Neuronal stem cell (in vitro differentiated cells): ENCODE data around the gene PSMD11.

Source experiments
- DNase-seq: peaks from one replicate; pipeline ENCODE4 v3.0.0-alpha.2; 2013; ENCODE audit warnings: low spot score
- H2AFZ ChIP-seq: one replicate; pipeline ENCODE4 v1.6.1; 2013; ENCODE audit warnings: mild to moderate bottlenecking, low read length, inconsistent platforms
- H2AK5ac ChIP-seq: 2 replicates; pipeline ENCODE4 v1.6.1; 2013; ENCODE audit warnings: low read depth, mild to moderate bottlenecking, inconsistent platforms, low read length, moderate library complexity, mixed read lengths
- H2BK120ac ChIP-seq: 2 replicates; pipeline ENCODE4 v1.6.1; 2013; ENCODE audit warnings: low read depth, mild to moderate bottlenecking, inconsistent platforms, low read length, moderate library complexity, mixed read lengths
- H2BK12ac ChIP-seq: one replicate; pipeline ENCODE4 v1.6.1; 2013; ENCODE audit warnings: low read length, inconsistent platforms
- H2BK15ac ChIP-seq: 2 replicates; pipeline ENCODE4 v1.6.1; 2013; ENCODE audit warnings: mild to moderate bottlenecking, low read length, inconsistent platforms, mixed read lengths
- H2BK5ac ChIP-seq: one replicate; pipeline ENCODE4 v1.6.1; 2013; ENCODE audit warnings: inconsistent platforms, mild to moderate bottlenecking, low read length, moderate library complexity
- H3K14ac ChIP-seq: one replicate; pipeline ENCODE4 v1.6.1; 2013; ENCODE audit warnings: low read length, inconsistent platforms
- H3K18ac ChIP-seq: 2 replicates; pipeline ENCODE4 v1.6.1; 2013; ENCODE audit warnings: low read length, inconsistent platforms
- H3K23ac ChIP-seq: 2 replicates; pipeline ENCODE4 v1.6.1; 2013; ENCODE audit warnings: low read depth, mild to moderate bottlenecking, mixed read lengths, low read length, inconsistent platforms; ENCODE audit not compliant: poor library complexity
- H3K27ac ChIP-seq: replicated peaks from 3 replicates; pipeline ENCODE4 v1.5.1; 2013; ENCODE audit warnings: low read length, inconsistent platforms
- H3K27me3 ChIP-seq, 3 experiments: 2 replicates each; pipeline ENCODE4 v1.6.1; 2013; ENCODE audit warnings: low read length in 3 of 3, mild to moderate bottlenecking in 2 of 3, inconsistent platforms in 1 of 3, low read depth in 1 of 3, mixed read lengths in 1 of 3, moderate library complexity in 1 of 3; ENCODE audit not compliant: control insufficient read depth in 3 of 3, insufficient read depth in 3 of 3
- H3K36me3 ChIP-seq, 2 donors: replicated peaks in 1 of 2; 2 replicates each; pipeline ENCODE4 v1.6.1; 2013; ENCODE audit warnings: low read length in 2 of 2; ENCODE audit not compliant: control insufficient read depth in 2 of 2, insufficient read depth in 2 of 2
- H3K4ac ChIP-seq: 2 replicates; pipeline ENCODE4 v1.6.1; 2013; ENCODE audit warnings: inconsistent platforms, mild to moderate bottlenecking, low read length, moderate library complexity
- H3K4me1 ChIP-seq, 2 donors: 1 replicate in 1 of 2; 2 replicates in 1 of 2; pipeline ENCODE4 v1.6.1; 2013; ENCODE audit warnings: low read length in 2 of 2, low read depth in 1 of 2; ENCODE audit not compliant: control insufficient read depth in 2 of 2, insufficient read depth in 1 of 2
- H3K4me2 ChIP-seq: one replicate; pipeline ENCODE4 v1.6.1; 2013; ENCODE audit warnings: mild to moderate bottlenecking, low read length, inconsistent platforms; ENCODE audit not compliant: insufficient read depth, poor library complexity, severe bottlenecking
- H3K4me3 ChIP-seq, 2 donors: 2 replicates each; pipeline ENCODE4 v1.5.1; 2013; ENCODE audit warnings: low read length in 2 of 2, mild to moderate bottlenecking in 2 of 2, inconsistent platforms in 1 of 2, moderate library complexity in 1 of 2
- H3K79me1 ChIP-seq: one replicate; pipeline ENCODE4 v1.6.1; 2013; ENCODE audit warnings: low read depth, mild to moderate bottlenecking, inconsistent platforms, low read length, moderate library complexity
- H3K9ac ChIP-seq: one replicate; pipeline ENCODE4 v1.6.1; 2013; ENCODE audit warnings: mild to moderate bottlenecking, low read depth, low read length, inconsistent platforms; ENCODE audit not compliant: poor library complexity
- H3K9me3 ChIP-seq, 2 donors: replicated peaks in 1 of 2; 2 replicates each; pipeline versions ENCODE3 to v1.6.1; 2013; ENCODE audit warnings: low read length in 2 of 2, mild to moderate bottlenecking in 2 of 2, inconsistent platforms in 1 of 2, low read depth in 1 of 2, mixed read lengths in 1 of 2, moderate library complexity in 1 of 2; ENCODE audit not compliant: control insufficient read depth in 2 of 2, insufficient read depth in 1 of 2
- H4K8ac ChIP-seq: one replicate; pipeline ENCODE4 v1.6.1; 2013; ENCODE audit warnings: low read depth, mild to moderate bottlenecking, inconsistent platforms, low read length, moderate library complexity
- H4K91ac ChIP-seq: one replicate; pipeline ENCODE4 v1.6.1; 2013; ENCODE audit warnings: low read length, low read depth, mild to moderate bottlenecking, inconsistent platforms; ENCODE audit not compliant: poor library complexity
- WGBS, 2 donors: extraction: QIAGEN DNeasy Blood & Tissue Kit; methylation state at CpG; one replicate each; pipeline ENCODE4 v1.1.7; 2013; ENCODE audit warnings: missing lambda C conversion rate in 2 of 2, mixed read lengths in 1 of 2; ENCODE audit not compliant: insufficient read length in 2 of 2, insufficient replicate concordance in 1 of 2; ENCODE audit errors: extremely low coverage in 2 of 2; 5-methylcytosine and 5-hydroxymethylcytosine counted together

PSMD11 gene

GRCh38 chr17:32452281-32452680 is 8.0 kb downstream of the PSMD11 start:
- peaks cover 31 to 95% of the 10 kb centered on the region in 2 donors for H3K36me3 ChIP-seq
- no CpG with 5 or more reads among the region's 1 CpG for WGBS, 2 donors
- no peak for DNase-seq

GRCh38 chr17:32453370-32453769 is 9.1 kb downstream of the PSMD11 start:
- no peak overlapping the region for H2BK15ac ChIP-seq
- H2BK12ac ChIP-seq: no peak overlapping the region
- no peak overlapping the region for H2BK120ac ChIP-seq
- H3K18ac ChIP-seq: no peak overlapping the region
- no peak overlapping the region for H2AFZ ChIP-seq
- H3K9me3 ChIP-seq: no peaks in the 10 kb centered on the region
- H3K4me2 ChIP-seq: no peak overlapping the region
- H3K27me3 ChIP-seq: no peaks in the 10 kb centered on the region
- no peak overlapping the region for H3K14ac ChIP-seq
- no peaks in the 10 kb centered on the region for H3K4me1 ChIP-seq
- H4K91ac ChIP-seq: no peak overlapping the region
- H3K36me3 ChIP-seq: peaks cover 37 to 93% of the 10 kb centered on the region in 2 donors
- H3K4me3 ChIP-seq: no peak overlapping the region
- WGBS, 2 donors: no CpG with 5 or more reads among the region's 2 CpGs
- peaks cover 3% of the 10 kb centered on the region for H3K79me1 ChIP-seq
- H3K27ac ChIP-seq: no peak overlapping the region
- no peak for DNase-seq
- no peak overlapping the region for H3K9ac ChIP-seq
- H2AK5ac ChIP-seq: no peak overlapping the region
- H2BK5ac ChIP-seq: no peak overlapping the region
- no peak overlapping the region for H3K23ac ChIP-seq
- no peak overlapping the region for H3K4ac ChIP-seq
- H4K8ac ChIP-seq: no peak overlapping the region

More at GRCh38 chr17:32452281-32452680, 8.0 kb downstream of the PSMD11 start:
- no peak overlapping the region for H3K9ac ChIP-seq
- H2BK120ac ChIP-seq: no peak overlapping the region
- H4K8ac ChIP-seq: no peak overlapping the region
- H3K27ac ChIP-seq: no peak overlapping the region
- H3K14ac ChIP-seq: no peak overlapping the region
- H2AFZ ChIP-seq: no peak overlapping the region
- no peak overlapping the region for H3K23ac ChIP-seq
- H2AK5ac ChIP-seq: no peak overlapping the region
- no peaks in the 10 kb centered on the region for H3K4me1 ChIP-seq
- H3K4me2 ChIP-seq: no peak overlapping the region
- peaks cover 3% of the 10 kb centered on the region for H3K79me1 ChIP-seq
- H4K91ac ChIP-seq: no peak overlapping the region
- H3K18ac ChIP-seq: no peak overlapping the region
- H2BK12ac ChIP-seq: no peak overlapping the region
- H3K4me3 ChIP-seq: no peak overlapping the region
- no peaks in the 10 kb centered on the region for H3K27me3 ChIP-seq
- H2BK15ac ChIP-seq: no peak overlapping the region
- no peak overlapping the region for H3K4ac ChIP-seq
- H3K9me3 ChIP-seq: no peaks in the 10 kb centered on the region
- no peak overlapping the region for H2BK5ac ChIP-seq

DNA sequence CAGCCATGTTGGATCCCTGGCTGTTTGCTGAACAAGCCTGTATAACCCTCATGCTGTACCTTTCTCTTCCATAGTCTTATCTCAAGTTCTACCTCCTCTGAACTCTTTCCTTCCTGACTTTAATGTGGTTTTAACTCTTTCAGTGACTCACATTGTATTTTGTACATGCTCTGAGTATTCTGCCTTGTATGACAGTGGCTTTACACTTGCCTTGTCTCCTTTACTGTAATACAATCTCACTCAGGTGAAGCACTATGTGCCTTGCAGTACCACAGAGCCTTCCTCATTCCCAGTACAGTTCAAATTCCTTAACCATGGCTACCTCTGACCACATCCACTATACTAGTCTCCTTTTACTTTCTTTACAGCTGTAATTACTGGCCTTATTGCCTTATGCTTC is 14.1 kb downstream of the PSMD11 start:
- Histone ChIP-seq H3K36me3 (peaks cover 37 to 91% of the 10 kb centered on the region in 2 donors), H3K4me2 (no peak overlapping the region), H3K18ac (no peak overlapping the region), H2BK15ac (no peak overlapping the region), H3K79me1 (no peaks in the 10 kb centered on the region), H3K4me1 (no peaks in the 10 kb centered on the region), H3K27ac (no peak overlapping the region), H3K14ac (no peak overlapping the region), H3K23ac (no peak overlapping the region), H3K9ac (no peak overlapping the region), H2BK120ac (no peak overlapping the region), H3K9me3 (no peaks in the 10 kb centered on the region), H4K91ac (no peak overlapping the region), H2AFZ (no peak overlapping the region), H3K4me3 (no peak overlapping the region), H2BK5ac (no peak overlapping the region), H4K8ac (no peak overlapping the region), H2BK12ac (no peak overlapping the region), H3K4ac (no peak overlapping the region), H2AK5ac (no peak overlapping the region), H3K27me3 (no peaks in the 10 kb centered on the region)
- DNase-seq: no peak

DNA sequence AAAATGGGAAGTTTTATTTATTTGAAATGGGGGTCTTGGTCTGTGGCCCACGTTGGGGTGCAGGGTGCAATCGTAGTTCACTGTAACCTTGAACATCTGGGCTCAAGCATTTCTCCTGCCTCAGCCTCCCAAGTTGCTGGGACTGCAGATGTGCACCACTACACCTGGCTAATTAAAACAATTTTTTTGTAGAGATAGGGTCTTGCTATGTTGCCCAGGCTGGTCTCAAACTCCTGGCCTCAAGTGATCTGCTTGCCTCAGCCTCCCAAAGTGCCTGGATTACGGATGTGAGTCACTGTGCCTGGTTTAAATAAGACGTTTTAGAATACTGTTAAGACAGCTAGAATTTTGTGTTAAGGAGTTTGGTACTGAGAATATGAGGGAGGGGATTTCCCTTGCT is 15.7 kb downstream of the PSMD11 start:
- no peaks in the 10 kb centered on the region for H3K4me1 ChIP-seq
- H3K27ac ChIP-seq: no peak overlapping the region
- no peaks in the 10 kb centered on the region for H3K27me3 ChIP-seq
- no peak overlapping the region for H3K23ac ChIP-seq
- no peak overlapping the region for H2AFZ ChIP-seq
- no peak overlapping the region for H2BK120ac ChIP-seq
- no peak overlapping the region for H3K4me2 ChIP-seq
- H3K9me3 ChIP-seq: no peaks in the 10 kb centered on the region
- no peak overlapping the region for H3K9ac ChIP-seq
- H3K14ac ChIP-seq: no peak overlapping the region
- H3K4ac ChIP-seq: no peak overlapping the region
- no peaks in the 10 kb centered on the region for H3K79me1 ChIP-seq
- no CpG with 5 or more reads among the region's 4 CpGs for WGBS, 2 donors
- no peak overlapping the region for H2BK15ac ChIP-seq
- H3K4me3 ChIP-seq: no peak overlapping the region
- H4K8ac ChIP-seq: no peak overlapping the region
- no peak overlapping the region for H3K18ac ChIP-seq
- no peak for DNase-seq
- H4K91ac ChIP-seq: no peak overlapping the region
- no peak overlapping the region for H2BK5ac ChIP-seq
- H2AK5ac ChIP-seq: no peak overlapping the region
- H3K36me3 ChIP-seq: peaks cover 31 to 91% of the 10 kb centered on the region in 2 donors
- H2BK12ac ChIP-seq: no peak overlapping the region
